Omental fat pad (tissue), 4 donors: ENCODE measurements around the gene NOS1. TPM values are rescaled to one million over a fixed set of nuclear protein-coding genes. Genes with fewer than 3 reads are reported as not detected.

Experiments used
- ATAC-seq: fragments of 150-250 bp; one replicate; pipeline ENCODE4 v1.9.1; 2016; ENCODE audit warnings: mild to moderate bottlenecking, moderate library complexity; ENCODE audit not compliant: low FRiP score
- DNase-seq: peaks from one replicate; pipeline ENCODE4 v3.0.0-alpha.2; 2019; ENCODE audit warnings: low spot score
- CTCF ChIP-seq, 3 donors: fragments of 450-650 bp; IDR thresholded peaks; one replicate each; pipeline ENCODE4 v1.5.1; 2016 to 2017; ENCODE audit warnings: antibody characterized with exemption in 3 of 3, mild to moderate bottlenecking in 3 of 3, moderate library complexity in 2 of 3
- total RNA-seq, 4 donors: library from RNA; depleted of rRNA; stranded (reverse); fragments of >200 nt; gene quantifications; one replicate each; pipeline ENCODE4 v1.1.0, GENCODE V29; 2016

Gene NOS1
- total RNA-seq, result 1 to 10 TPM in 1 of 4 donors, under 1 TPM in 3; under 0.01 to 1.4 (median 0.11) TPM

GRCh38 chr12:117361347-117361751 lies at the start of gene NOS1:
NOS1 (minus strand) TSS chr12:117361626; CDS start chr12:117331069, 30,557 bp downstream.
- DNase-seq, result no peak
- no peak for ATAC-seq
- no peak for TF ChIP-seq CTCF (IDR thresholded peaks at IDR 0.05)

GRCh38 chr12:117409286-117409685 lies 47.9 kb upstream of the NOS1 start:
- TF ChIP-seq CTCF (IDR thresholded peaks at IDR 0.05), result no peak
- ATAC-seq (peak; percentile 49), DNase-seq (no peak)

DNA sequence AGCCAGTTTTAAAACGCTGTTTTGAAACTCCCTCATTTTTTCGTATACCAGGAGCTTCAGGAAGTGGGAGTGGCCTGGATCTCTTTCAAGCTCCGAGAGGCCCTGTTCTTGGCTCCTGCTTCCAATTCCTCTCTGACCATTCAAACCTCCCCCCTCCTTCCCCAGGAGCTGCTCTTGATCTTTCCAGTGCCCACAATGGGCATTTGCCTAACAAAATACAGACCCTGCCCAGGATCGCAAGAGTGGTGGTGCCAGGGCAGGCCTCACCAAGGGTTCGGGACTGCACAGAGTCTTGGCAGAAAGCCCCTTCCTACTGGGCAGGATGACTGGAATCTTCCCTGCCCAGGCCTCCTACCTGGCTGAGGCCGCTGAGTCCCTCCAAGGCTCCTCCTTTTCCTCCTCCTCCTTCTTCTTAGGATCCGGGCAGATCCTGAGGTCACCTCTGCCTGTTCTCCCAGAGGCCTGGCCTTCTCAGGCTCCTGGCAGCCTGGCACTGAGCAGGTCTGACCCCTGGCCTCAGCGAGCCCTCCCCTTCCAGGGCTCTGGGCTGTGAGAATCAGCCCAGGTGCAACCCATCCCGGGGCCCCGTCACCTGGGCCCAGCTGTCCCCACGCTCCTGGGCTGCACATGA lies 46.9 kb upstream of the NOS1 start:
- no peak for TF ChIP-seq CTCF (IDR thresholded peaks at IDR 0.05)
- ATAC-seq, result peak; percentile 46
- DNase-seq, result no peak

GRCh38 chr12:117404940-117405339 lies 43.5 kb upstream of the NOS1 start:
- no peak for DNase-seq
- no peak for ATAC-seq

DNA sequence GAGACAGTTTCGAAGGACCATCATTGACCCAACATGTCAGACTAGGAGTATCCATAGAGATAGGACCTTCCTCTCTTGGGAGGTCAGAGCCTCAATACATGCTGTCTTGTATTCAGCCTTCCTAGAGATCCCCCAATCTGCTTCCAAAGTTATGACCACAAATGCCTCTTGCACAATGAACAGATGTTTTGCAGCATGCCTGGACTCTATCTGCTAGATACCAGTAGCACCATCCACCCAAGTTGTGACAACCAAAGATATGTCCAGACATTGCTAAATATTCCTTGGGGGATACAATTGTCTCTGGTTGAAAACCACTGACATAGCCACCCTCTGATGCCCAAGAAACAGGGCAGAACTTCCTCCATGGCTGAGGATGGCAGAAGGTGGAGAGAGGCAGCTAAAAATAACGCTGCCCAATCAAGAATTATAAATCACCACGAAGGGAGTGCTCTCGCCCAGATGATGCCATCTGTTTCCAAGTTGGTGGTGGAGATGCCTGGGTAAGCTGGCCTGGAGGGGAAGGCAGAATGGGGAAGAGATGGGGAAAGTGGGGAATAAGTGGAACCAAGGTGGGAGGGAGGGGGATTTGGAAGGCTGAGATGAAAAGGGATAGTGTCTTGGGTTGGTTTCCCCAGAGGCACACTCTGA lies 42.9 kb upstream of the NOS1 start:
- ATAC-seq (no peak), DNase-seq (no peak)
- TF ChIP-seq CTCF (IDR thresholded peaks at IDR 0.05), result no peak

More at GRCh38 chr12:117404940-117405339, 43.5 kb upstream of the NOS1 start:
- TF ChIP-seq CTCF (IDR thresholded peaks at IDR 0.05), result no peak

- no peak for TF ChIP-seq CTCF (IDR thresholded peaks at IDR 0.05)
- no peak for ATAC-seq
- DNase-seq, result no peak
Measured at GRCh38 chr12:117403586-117404139, 42.2 kb upstream of the NOS1 start.
